Activated CD4-positive, alpha-beta T cell treated with anti-CD3 and anti-CD28 coated beads, Interleukin-2, amount 50 U/mL, for 16 hours (primary cell): ENCODE results near the gene MKX.

Experiments
- DNase-seq: peaks from one replicate; pipeline ENCODE4 v3.0.0-alpha.2; 2020

MKX gene

DNA sequence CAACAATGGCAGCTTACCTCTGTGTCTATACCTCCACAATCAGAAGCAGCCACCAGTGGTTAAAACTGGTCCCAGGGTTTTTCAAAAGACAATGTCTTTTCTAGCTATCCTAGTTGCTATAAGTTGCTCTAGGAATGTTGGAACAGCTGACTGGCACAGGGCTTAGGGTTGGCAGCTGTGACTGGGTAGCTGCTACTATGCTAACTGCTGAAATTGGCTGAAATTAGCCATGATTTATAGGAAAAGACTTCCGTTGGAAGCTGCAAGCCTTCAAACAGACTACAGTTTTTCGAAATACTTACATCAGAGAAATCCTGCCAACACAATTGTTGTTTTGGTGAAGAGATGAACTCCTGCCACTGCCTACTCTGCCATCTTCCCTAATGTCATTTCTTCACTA lies 102.3 kb downstream of the MKX start:
- no peak for DNase-seq

DNA sequence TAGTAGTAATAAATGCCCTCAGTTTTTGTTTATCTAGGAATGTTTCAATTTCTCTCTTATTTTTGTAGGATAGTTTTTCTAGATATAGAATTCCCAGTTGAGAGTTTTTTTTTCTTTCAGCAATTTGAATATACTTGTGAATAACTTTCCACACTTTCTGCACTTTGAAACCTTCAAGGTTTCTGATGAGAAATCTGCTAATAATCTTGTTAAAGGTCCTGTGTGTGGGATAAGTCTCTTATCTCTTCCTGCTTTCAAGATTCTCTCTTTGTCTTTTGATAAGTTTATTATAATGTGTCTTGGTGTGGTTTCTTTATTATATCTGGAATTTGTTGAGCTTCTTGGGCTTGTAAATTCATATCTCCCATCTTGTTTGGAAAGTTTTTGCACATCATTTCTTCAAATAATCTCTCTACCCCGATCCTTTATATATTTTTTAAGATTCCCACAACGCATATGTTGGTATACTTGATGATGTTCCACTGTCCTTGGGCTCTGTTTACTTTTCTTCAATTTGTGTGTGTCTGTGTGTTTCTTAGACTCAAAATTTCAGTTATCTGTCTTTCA lies 103.5 kb downstream of the MKX start:
- DNase-seq: no peak

DNA sequence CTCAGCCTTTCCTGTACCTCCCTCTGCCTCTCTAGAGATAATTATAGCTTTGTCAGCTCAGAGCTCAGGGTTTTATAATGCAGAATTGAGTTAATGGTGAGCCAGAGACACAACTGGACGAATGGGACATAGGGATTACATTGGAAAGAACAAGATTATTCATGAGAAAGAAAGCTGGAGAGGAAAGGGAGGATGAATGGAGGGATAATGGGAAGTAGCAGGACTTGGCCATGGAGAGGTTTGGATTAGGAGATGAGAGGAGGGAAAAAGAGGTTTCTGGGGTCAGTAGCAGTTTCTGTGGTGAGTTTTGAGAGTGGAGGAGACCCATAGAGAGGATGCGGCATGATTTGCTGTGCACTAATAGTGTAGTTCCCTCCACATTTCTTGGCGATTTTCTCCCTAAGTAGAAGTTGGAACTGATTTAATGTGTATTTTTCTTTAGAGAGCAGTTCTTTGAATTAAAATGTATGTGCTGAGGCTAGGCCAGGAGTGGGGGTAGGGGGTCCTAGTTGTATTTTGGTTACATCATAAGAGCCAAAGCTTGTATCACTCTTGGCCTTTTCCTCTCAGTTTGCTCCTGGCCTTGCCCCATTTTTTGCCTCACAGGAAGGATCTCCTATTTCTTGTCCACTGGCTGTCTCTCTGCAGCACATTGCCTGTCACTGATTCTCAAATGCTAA lies 107.4 kb downstream of the MKX start:
- no peak for DNase-seq

DNA sequence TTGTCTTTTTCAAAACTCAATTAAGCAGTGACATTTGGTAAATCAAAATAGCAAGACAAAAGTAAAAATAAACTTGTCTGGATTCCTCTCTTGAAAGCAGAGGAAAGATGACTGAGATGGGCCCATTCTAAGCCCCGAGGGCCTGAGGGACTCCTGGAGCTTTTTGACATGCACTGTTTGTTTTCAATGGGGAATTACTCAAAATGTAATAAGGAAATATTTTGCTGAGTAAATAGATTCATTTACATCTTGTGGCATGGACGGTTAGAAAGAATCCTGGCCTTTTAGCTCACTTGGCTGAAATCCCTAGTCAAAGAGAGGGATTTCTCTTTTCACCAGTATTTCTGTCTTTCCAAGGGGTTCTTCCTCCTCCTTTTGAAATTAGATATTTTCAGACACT lies 108.0 kb downstream of the MKX start:
- DNase-seq: no peak

DNA sequence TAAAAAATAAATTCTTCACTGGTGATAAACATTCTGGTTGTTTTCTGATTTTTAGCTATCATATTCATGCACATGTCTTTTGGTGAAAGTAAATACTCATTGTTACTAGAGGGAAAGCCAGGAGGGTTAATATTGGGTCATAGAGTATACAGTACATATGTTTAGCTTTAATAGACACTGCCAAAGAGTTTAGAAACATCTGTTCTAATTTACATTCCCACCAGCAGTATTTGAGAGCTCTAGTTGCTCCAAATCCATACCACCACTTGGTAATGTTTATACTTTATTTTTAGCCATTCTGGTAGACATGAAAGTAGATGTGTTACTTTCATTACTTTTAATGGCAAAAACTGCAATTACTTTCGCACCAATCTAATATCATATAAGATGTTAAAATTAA lies 108.8 kb downstream of the MKX start:
- DNase-seq: no peak

DNA sequence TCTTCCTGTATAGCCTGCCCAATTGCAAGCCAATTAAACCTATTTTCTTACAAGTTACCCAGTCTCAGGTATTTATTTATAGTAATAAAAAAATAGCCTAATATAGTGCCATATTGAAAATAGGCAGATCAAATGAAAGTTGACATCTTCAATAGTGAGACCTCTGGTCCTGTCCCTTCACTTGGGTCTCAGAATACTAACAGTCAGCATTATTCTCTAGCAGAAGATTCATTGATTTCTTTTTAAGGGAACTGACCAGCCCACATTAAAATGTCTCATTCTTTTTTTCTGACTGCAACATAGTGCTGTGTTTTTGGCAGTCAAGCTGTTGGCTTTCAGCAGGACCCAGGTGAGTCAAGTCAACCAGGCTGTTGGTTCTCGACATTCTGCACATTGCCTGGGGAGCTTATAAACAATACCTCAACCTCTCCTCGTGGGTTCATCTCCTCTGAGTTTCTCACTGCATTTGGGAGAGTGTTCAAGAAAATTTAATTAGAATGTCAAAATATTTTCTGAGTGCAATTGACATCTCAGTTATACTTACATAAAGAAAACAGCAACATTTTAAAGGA lies 109.8 kb downstream of the MKX start:
- DNase-seq: no peak

DNA sequence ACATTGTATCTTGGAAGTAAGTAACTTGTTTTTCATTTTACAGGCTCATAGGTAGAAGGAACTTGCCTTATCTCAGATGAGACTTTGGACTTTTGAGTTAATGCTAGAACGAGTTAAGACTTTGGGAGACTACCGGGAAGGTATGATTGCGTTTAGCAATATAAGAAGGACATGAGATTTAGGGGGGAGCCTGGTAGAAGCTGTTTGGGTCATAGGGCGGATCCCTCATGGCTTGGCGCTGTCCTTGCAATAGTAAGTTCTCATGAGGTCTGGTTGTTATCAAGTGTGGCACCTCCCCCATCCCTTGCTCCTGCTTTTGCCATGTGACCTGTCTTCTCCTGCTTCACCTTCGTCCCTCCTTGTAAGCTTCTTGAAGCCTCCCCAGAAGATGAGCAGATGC lies 110.3 kb downstream of the MKX start:
- DNase-seq: no peak

DNA sequence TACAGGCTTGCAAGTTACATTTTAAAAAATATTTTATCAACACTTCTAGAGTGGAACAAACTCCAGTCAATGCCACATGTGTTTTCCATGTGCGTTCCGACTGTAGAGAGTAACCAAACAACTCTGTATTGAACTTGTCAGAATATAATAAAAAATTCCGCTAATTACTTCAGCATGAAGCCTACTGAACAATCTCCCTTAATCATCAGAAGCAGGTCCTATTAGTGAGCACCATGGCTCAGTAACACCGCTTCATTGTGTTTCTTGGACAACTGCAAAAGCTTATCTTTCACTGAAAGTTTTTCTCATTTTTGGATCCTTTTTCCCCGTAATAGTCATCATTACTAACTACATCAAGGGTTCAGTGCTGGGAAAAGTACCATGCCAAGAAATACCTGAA lies 117.0 kb downstream of the MKX start:
- DNase-seq: no peak

DNA sequence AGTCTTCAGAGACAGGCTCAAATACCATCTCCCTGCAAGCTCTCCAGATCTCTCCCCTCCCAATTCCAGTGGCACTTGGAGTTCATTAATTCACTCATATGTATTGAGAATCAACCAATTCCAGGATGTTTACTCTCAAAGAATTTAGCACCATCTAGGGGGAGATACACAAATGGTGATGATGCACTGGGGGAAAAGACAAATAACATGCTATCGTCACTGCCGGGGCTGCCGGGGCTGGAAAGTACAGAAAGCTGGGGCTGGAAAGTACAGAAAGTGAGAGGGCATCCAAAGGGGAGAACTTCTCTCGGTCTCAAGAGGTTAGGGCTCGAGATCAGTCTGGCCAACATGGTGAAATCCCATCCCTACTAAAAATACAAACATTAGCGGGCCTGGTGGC lies 118.7 kb downstream of the MKX start:
- DNase-seq: no peak

DNA sequence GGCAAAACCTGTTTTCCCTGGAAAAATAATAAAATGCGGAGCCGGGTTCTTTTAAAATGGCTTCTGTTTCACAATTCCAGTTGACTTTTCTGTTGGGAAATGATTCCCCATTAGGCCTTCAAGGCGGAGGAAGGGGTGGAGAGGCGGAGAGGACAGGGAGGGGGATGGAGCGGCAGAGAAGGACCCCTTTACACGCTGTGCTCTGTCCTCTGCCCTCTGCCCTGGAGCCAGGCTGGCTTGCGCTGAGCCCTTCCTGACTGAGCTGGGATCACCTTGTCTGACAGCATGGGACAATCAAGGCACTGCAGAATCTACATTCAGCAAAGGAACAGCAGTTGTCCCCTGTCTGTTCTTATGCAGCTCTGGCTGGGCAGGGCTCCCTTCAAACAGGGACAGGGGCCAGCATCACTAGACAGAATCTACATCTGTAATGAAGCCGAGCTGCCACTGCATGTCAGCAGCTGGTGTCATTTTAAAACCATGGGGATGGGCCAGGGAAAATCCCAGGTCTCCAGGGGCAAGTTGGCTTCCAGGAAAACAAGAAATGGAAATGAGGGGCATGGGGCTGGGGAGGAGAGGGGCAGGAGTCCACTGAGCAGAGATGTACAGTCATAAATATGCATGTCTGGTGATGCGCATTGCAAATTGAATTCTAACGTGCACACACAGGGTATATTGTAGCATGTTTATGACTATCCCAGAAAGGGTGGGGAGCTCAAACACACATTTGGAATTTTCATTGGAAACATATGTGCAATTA lies 120.0 kb downstream of the MKX start:
- no peak for DNase-seq

DNA sequence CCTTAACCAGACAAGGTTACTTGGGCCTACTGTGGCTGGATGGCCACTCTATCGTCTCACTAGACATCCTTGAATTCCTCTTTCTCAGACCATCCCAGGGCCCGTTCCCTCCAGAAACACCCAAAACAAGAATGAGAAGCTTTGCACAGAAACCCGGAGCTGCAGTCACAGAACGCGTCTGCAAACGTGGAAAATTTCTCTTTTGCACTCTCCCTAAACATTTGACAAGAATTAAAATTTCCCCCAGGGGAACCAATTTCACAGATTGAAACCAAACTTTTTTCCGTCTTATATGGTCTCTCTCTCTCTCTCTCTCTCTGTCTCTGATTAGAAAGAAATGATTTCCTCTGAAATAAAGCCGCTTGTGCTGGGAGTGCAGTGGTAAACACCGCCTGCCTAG lies 120.7 kb downstream of the MKX start:
- DNase-seq: no peak
